ENCODE results near the gene AMOTL2. TPM values are rescaled to one million over a fixed set of nuclear protein-coding genes. Genes with fewer than 3 reads are reported as not detected.

AMOTL2 gene
- total and polyA plus RNA-seq, 2 donors (not counting 1 experiment from before 2014, with no cell fraction given) = not detected

- Histone ChIP-seq H2AFZ (ENCODE audit: insufficient read depth, low read depth, low read length, poor library complexity, severe bottlenecking) (no peak overlapping the region), H3K36me3 (replicated peaks in 1 of 2; ENCODE audit: control extremely low read depth in 1 of 2, control insufficient read depth in 1 of 2, extremely low read depth in 1 of 2, insufficient read depth in 2 of 2, low read length in 1 of 2) (no peaks in the 10 kb centered on the region), H3K79me2 (ENCODE audit: control insufficient read depth, insufficient read depth, low read length) (no peaks in the 10 kb centered on the region), H3K4me1 (ENCODE audit: control insufficient read depth in 2 of 2, insufficient read depth in 2 of 2, low read length in 2 of 2) (peaks cover 0 to 6% of the 10 kb centered on the region in 2 donors), H4K20me1 (ENCODE audit: control insufficient read depth, insufficient read depth, low read length, poor library complexity, severe bottlenecking) (no peaks in the 10 kb centered on the region), H3K27me3 (replicated peaks in 1 of 4; ENCODE audit: control extremely low read depth in 1 of 4, control insufficient read depth in 3 of 4, insufficient read depth in 4 of 4, low read length in 3 of 4) (peaks cover 0 to 35% (median 5%) of the 10 kb centered on the region in 4 experiments), H3K4me3 (ENCODE audit: control extremely low read depth in 1 of 5, extremely low read depth in 1 of 5, insufficient read depth in 1 of 5, low read depth in 2 of 5, low read length in 4 of 5) (no peak overlapping the region), H3K9ac (ENCODE audit: low read length) (no peak overlapping the region), H3K9me3 (ENCODE audit: control extremely low read depth in 1 of 3, control insufficient read depth in 2 of 3, insufficient read depth in 1 of 3, low read length in 2 of 3) (peaks cover 0 to 5% (median 0%) of the 10 kb centered on the region in 3 donors), H3K4me2 (replicated peaks; ENCODE audit: low read depth, low read length, poor library complexity, severe bottlenecking) (no peak overlapping the region), H3K27ac (ENCODE audit: low read length in 2 of 2) (no peak overlapping the region)
- ChIA-PET POLR2A (no interaction called here), CTCF (no interaction called here)
- intact Hi-C loops (cut with micrococcal nuclease) = no loop called here
- no peaks in the 10 kb centered on the region for H3K4me1 Mint-ChIP-seq
- TF ChIP-seq EZH2 (IDR thresholded peaks at IDR 0.05; ENCODE audit: borderline replicate concordance, insufficient read depth, low read depth, low read length, poor library complexity, severe bottlenecking) = no peak
- TF ChIP-seq, protein P1, sequence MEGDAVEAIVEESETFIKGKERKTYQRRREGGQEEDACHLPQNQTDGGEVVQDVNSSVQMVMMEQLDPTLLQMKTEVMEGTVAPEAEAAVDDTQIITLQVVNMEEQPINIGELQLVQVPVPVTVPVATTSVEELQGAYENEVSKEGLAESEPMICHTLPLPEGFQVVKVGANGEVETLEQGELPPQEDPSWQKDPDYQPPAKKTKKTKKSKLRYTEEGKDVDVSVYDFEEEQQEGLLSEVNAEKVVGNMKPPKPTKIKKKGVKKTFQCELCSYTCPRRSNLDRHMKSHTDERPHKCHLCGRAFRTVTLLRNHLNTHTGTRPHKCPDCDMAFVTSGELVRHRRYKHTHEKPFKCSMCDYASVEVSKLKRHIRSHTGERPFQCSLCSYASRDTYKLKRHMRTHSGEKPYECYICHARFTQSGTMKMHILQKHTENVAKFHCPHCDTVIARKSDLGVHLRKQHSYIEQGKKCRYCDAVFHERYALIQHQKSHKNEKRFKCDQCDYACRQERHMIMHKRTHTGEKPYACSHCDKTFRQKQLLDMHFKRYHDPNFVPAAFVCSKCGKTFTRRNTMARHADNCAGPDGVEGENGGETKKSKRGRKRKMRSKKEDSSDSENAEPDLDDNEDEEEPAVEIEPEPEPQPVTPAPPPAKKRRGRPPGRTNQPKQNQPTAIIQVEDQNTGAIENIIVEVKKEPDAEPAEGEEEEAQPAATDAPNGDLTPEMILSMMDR (IDR thresholded peaks at IDR 0.05) = no peak
- H3K27me3 Mint-ChIP-seq = peaks cover 34% of the 10 kb centered on the region
- DNase-seq = no peak
- H3K4me3 Mint-ChIP-seq = no peak overlapping the region
- 88% methylated on average over 9 of the region's 11 CpGs for WGBS (ENCODE audit: insufficient coverage)
- H3K9me3 Mint-ChIP-seq (ENCODE audit: insufficient read depth) = no peaks in the 10 kb centered on the region
- H3K27ac Mint-ChIP-seq = no peak overlapping the region
- no peak for ATAC-seq (ENCODE audit: low read depth)
These were observed 60.2 kb downstream of the AMOTL2 start for GRCh38 chr3:134313847-134314587.
